Measurements from ENCODE around the gene MT1X. TPM values are rescaled to one million over a fixed set of nuclear protein-coding genes. Genes with fewer than 3 reads are reported as not detected.

The MT1X gene
- polyA plus RNA-seq, 1 donor (not counting 4 experiments of a cell fraction or from before 2014, with no cell fraction given): 58.3 TPM

GRCh38 chr16:56709443-56710040, 27.3 kb downstream of the MT1X start:
- Histone ChIP-seq H3K36me3 (ENCODE audit: control insufficient read depth in 2 of 2, extremely low read depth in 1 of 2, insufficient read depth in 2 of 2, low read length in 2 of 2) (no peaks in the 10 kb centered on the region), H3K4me1 (ENCODE audit: control insufficient read depth, extremely low read depth, insufficient read depth, low read length) (peaks cover 10% of the 10 kb centered on the region), H3K27ac (ENCODE audit: control insufficient read depth, insufficient read depth, low read length) (no peak overlapping the region), H3K79me2 (ENCODE audit: control insufficient read depth, insufficient read depth, low read length) (no peaks in the 10 kb centered on the region), H3K9me1 (ENCODE audit: control insufficient read depth, extremely low read depth, insufficient read depth, low read length) (no peaks in the 10 kb centered on the region), H3K4me3 (ENCODE audit: control insufficient read depth in 2 of 3, extremely low read depth in 1 of 3, insufficient read depth in 2 of 3, low read depth in 1 of 3, low read length in 3 of 3) (no peak overlapping the region), H3K27me3 (ENCODE audit: control insufficient read depth, extremely low read depth, insufficient read depth, low read length) (peaks cover 5% of the 10 kb centered on the region), H3K9me3 (ENCODE audit: control insufficient read depth, low read depth, low read length) (no peaks in the 10 kb centered on the region), H3K9ac (ENCODE audit: control insufficient read depth, extremely low read depth, insufficient read depth, low read length) (no peak overlapping the region), H2AFZ (ENCODE audit: control insufficient read depth, low read length) (peak overlapping the region; percentile 46), H4K20me1 (ENCODE audit: control insufficient read depth, extremely low read depth, insufficient read depth, low read length) (no peaks in the 10 kb centered on the region), H3K4me2 (ENCODE audit: control insufficient read depth, extremely low read depth, insufficient read depth, low read depth, low read length) (no peak overlapping the region)
- FAIRE-seq (no peak), DNase-seq (ENCODE audit: low read depth, low spot score) (no peak)
- dilution Hi-C loops (cut with MboI; ENCODE audit: extremely low pct_ligation_motif_present, low sequenced_read_pairs): no loop called here
- TF ChIP-seq CTCF (optimal IDR thresholded peaks at IDR 0.05 in 1 of 3, IDR thresholded peaks at IDR 0.05 in 1 of 3, conservative IDR thresholded peaks at IDR 0.05 in 1 of 3; ENCODE audit: extremely low read depth in 1 of 3, insufficient read depth in 2 of 3, low read length in 3 of 3) (no peak), EZH2 (IDR thresholded peaks at IDR 0.05; ENCODE audit: low read length) (no peak)

GRCh38 chr16:56710181-56710737, 28.0 kb downstream of the MT1X start:
- no peaks in the 10 kb centered on the region for H3K9me1 ChIP-seq (ENCODE audit: control insufficient read depth, extremely low read depth, insufficient read depth, low read length)
- DNase-seq (ENCODE audit: low read depth, low spot score) (no peak), FAIRE-seq (no peak)
- dilution Hi-C loops (cut with MboI; ENCODE audit: extremely low pct_ligation_motif_present, low sequenced_read_pairs): no loop called here
- no peak overlapping the region for H2AFZ ChIP-seq (ENCODE audit: control insufficient read depth, low read length)
- no peak overlapping the region for H3K4me2 ChIP-seq (ENCODE audit: control insufficient read depth, extremely low read depth, insufficient read depth, low read depth, low read length)
- H3K4me1 ChIP-seq (ENCODE audit: control insufficient read depth, extremely low read depth, insufficient read depth, low read length): peaks cover 10% of the 10 kb centered on the region
- no peaks in the 10 kb centered on the region for H3K79me2 ChIP-seq (ENCODE audit: control insufficient read depth, insufficient read depth, low read length)
- no peaks in the 10 kb centered on the region for H3K36me3 ChIP-seq (ENCODE audit: control insufficient read depth in 2 of 2, extremely low read depth in 1 of 2, insufficient read depth in 2 of 2, low read length in 2 of 2)
- no peaks in the 10 kb centered on the region for H3K9me3 ChIP-seq (ENCODE audit: control insufficient read depth, low read depth, low read length)
- peaks cover 5% of the 10 kb centered on the region for H3K27me3 ChIP-seq (ENCODE audit: control insufficient read depth, extremely low read depth, insufficient read depth, low read length)
- no peak overlapping the region for H3K4me3 ChIP-seq (ENCODE audit: control insufficient read depth in 2 of 3, extremely low read depth in 1 of 3, insufficient read depth in 2 of 3, low read depth in 1 of 3, low read length in 3 of 3)
- no peak overlapping the region for H3K27ac ChIP-seq (ENCODE audit: control insufficient read depth, insufficient read depth, low read length)
- TF ChIP-seq CTCF (optimal IDR thresholded peaks at IDR 0.05 in 1 of 3, IDR thresholded peaks at IDR 0.05 in 1 of 3, conservative IDR thresholded peaks at IDR 0.05 in 1 of 3; ENCODE audit: extremely low read depth in 1 of 3, insufficient read depth in 2 of 3, low read length in 3 of 3) (no peak), EZH2 (IDR thresholded peaks at IDR 0.05; ENCODE audit: low read length) (no peak)
- no peaks in the 10 kb centered on the region for H4K20me1 ChIP-seq (ENCODE audit: control insufficient read depth, extremely low read depth, insufficient read depth, low read length)
- no peak overlapping the region for H3K9ac ChIP-seq (ENCODE audit: control insufficient read depth, extremely low read depth, insufficient read depth, low read length)
